GM19043 (cell line): ENCODE data around the gene KRTAP5-9.
"Not testable (repeated sequence)": the region's sequence is repeated elsewhere in the genome, so short reads cannot be mapped to it uniquely, and the experiment has no call there.

Source experiments
- ATAC-seq: cut with Tn5 transposase; IDR thresholded peaks from one replicate; pipeline ENCODE4 v1.9.1; 2021; ENCODE audit warnings: low read depth; ENCODE audit not compliant: unreplicated experiment

The KRTAP5-9 gene

GRCh38 chr11:71581826-71582225, 33.6 kb downstream of the KRTAP5-9 start:
- ATAC-seq, result no peak

DNA sequence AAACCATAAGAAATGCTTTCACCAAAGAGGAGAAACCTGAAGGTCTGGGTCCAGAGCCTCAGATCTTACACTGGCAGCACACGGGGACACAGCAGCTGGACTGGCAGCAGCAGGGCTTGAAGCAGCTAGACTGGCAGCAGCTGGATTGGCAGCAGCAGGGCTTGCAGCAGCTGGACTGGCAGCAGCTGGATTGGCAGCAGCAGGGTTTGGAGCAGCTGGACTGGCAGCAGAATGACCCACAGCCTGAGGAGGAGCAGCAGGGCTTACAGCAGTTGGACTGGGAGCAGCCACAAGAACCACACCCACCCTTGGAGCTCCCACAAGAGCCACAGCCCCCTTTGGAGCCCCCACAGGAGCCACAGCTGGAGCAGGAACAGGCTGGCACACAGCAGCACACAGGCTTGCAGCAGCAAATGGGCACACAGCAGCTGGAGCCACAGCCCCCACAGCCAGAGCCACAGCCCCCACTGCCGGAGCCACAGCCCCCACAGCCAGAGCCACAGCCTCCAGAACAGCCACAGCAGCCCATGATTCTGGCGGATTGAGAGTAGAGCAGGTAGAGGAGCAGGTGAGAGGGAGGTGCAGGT, 34.2 kb downstream of the KRTAP5-9 start, which contains the start of gene KRTAP5-11:
KRTAP5-11 (minus strand) TSS at position 567 of the 587 bp plus-strand sequence; CDS start at position 529, 38 bp downstream.
- ATAC-seq, result no peak

DNA sequence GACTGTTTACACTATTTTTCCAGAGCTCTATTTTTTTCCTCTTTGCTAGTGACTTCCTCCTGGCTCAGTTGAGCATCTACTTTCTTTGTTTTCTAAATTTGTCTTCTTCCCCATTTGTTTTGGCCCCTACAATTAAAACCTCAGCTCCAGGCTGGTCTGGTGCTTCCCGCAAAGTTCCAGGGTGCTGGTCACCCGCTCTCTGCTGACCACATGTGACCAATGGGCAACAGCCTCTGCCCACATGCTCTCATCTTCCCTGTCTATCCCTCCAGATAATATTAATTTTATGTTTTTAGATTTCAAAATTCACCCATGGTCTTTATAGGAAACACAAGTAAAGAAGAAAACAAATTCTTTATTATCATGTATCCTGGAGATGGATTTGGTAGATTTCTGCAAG, 34.7 kb downstream of the KRTAP5-9 start:
- ATAC-seq, result not testable (repeated sequence)

GRCh38 chr11:71585673-71586072, 37.5 kb downstream of the KRTAP5-9 start:
- not testable (repeated sequence) for ATAC-seq

GRCh38 chr11:71588314-71588713, 40.1 kb downstream of the KRTAP5-9 start:
- not testable (repeated sequence) for ATAC-seq

DNA sequence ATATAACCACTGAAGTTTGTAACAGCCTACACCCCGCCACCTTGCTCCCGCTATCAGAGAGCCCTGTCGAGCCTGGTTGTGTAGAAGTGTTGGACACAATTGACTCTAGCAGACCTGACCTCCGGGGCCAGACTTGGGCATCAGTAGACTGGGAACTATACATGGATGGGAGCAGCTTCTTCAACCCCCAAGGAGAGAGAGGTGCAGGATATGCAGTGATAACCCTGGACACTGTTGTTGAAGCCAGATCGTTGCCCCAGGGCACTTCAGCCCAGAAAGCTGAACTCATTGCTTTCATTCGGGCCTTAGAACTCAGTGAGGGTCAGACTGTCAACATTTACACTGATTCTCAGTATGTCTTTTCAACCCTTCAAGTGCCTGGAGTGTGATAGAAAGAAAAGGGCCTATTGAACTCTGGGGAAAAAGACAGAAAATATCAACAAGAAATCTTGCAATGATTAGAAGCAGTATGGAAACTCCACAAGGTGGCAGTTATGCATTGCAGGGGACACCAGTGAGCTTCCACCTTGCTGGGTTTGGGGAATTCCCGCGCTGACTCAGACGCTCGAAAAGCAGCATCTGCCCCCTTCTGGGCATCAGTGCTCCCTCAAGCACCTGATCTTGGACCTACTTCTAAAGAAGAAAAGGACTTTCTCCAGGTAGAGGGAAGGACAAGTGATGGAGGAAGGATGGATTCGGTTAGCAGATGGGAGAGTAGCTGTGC, 40.8 kb downstream of the KRTAP5-9 start:
- ATAC-seq, result not testable (repeated sequence)

DNA sequence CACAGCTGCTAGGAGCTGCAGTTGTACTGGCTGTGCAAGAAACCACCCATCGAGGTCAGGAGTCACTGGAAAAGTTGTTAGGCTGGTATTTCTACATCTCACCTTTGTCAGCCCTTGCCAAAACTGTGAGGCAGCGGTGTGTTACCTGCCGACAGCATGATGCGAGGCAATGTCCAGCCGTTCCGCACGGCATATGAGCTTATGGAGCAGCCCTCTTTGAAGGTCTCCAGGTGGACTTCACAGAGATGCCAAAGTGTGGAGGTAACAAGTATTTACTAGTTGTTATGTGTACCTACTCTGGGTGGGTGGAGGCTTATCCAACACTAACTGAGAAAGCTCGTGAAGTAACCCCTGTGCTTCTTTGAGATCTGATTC, 41.3 kb downstream of the KRTAP5-9 start:
- not testable (repeated sequence) for ATAC-seq
